HUES48 (cell line): ENCODE data around the gene BMPR1A.
A peak's percentile ranks its signal among the peaks of the same experiment; 100 is the strongest.

Experiments
- H3K27ac ChIP-seq: one replicate; pipeline ENCODE4 v1.7.0; 2013; ENCODE audit warnings: low read depth, low read length, inconsistent platforms
- H3K27me3 ChIP-seq: 2 replicates; pipeline ENCODE4 v1.6.1; 2013; ENCODE audit warnings: mild to moderate bottlenecking, low read length; ENCODE audit not compliant: control insufficient read depth, insufficient read depth
- H3K36me3 ChIP-seq: 2 replicates; pipeline ENCODE4 v1.6.1; 2013; ENCODE audit warnings: low read length; ENCODE audit not compliant: control insufficient read depth, insufficient read depth
- H3K4me1 ChIP-seq: 2 replicates; pipeline ENCODE4 v1.6.1; 2013; ENCODE audit warnings: mild to moderate bottlenecking, low read length; ENCODE audit not compliant: control insufficient read depth, insufficient read depth
- H3K4me3 ChIP-seq: 2 replicates; pipeline ENCODE4 v1.5.1; 2013; ENCODE audit warnings: mild to moderate bottlenecking, low read depth, low read length
- H3K9ac ChIP-seq: 2 replicates; pipeline ENCODE4 v1.6.1; 2013; ENCODE audit warnings: mild to moderate bottlenecking, low read depth, low read length, moderate library complexity
- H3K9me3 ChIP-seq: 2 replicates; pipeline ENCODE4 v1.6.1; 2013; ENCODE audit warnings: low read length; ENCODE audit not compliant: control insufficient read depth, insufficient read depth

Gene BMPR1A

GRCh38 chr10:86957471-86958115 lies 201.2 kb downstream of the BMPR1A start, which contains the start of gene MMRN2:
Gene MMRN2 (minus strand): TSS chr10:86957615. CDS start chr10:86957541, 74 bp downstream.
- no peak within 1 kb of the TSS for H3K9ac ChIP-seq
- no peaks in the 10 kb centered on the region for H3K36me3 ChIP-seq
- no peak within 1 kb of the TSS for H3K4me3 ChIP-seq
- H3K27me3 ChIP-seq, result no peaks in the 10 kb centered on the region
- H3K27ac ChIP-seq, result no peak within 1 kb of the TSS
- H3K4me1 ChIP-seq, result peaks cover 45% of the 10 kb centered on the region
- no peaks in the 10 kb centered on the region; the same call in 1 of the 2 replicates for H3K9me3 ChIP-seq

DNA sequence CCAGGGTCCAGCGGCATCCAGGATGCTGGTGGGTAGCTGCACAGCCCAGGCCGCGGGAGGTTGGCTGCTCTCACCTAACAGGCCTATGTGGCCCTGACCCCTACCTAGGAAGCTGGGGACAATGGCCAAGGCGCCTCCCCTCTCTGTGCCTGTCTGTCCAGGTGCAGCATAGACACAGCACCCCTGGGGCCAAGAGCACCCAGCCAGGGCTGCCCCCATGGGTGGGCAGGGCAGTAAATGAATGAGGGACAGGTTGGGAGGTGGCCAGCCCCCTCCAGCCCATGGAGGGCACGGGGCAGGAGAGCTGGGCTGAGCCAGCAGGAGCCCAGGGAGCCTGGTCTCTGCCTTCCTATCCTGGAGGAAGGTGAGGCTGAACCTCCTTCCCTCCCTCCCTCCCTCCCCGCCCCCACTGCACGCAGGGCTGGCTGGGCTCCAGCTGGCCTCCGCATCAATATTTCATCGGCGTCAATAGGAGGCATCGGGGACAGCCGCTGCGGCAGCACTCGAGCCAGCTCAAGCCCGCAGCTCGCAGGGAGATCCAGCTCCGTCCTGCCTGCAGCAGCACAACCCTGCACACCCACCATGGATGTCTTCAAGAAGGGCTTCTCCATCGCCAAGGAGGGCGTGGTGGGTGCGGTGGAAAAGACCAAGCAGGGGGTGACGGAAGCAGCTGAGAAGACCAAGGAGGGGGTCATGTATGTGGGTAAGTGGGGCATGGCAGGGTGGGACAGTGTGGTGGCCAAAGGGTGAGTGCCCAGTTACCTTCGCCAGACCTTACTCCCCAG lies 201.9 kb downstream of the BMPR1A start, which contains the start of gene SNCG:
TSS of gene SNCG (plus strand) at position 484 of the 785 bp plus-strand sequence. CDS start at position 583, 99 bp downstream.
- Histone ChIP-seq H3K4me3 (no peak within 1 kb of the TSS), H3K36me3 (no peaks in the 10 kb centered on the region), H3K9me3 (no peaks in the 10 kb centered on the region), H3K27ac (peak within 1 kb of the TSS; percentile 31), H3K9ac (no peak within 1 kb of the TSS), H3K27me3 (no peaks in the 10 kb centered on the region), H3K4me1 (peaks cover 45% of the 10 kb centered on the region)

DNA sequence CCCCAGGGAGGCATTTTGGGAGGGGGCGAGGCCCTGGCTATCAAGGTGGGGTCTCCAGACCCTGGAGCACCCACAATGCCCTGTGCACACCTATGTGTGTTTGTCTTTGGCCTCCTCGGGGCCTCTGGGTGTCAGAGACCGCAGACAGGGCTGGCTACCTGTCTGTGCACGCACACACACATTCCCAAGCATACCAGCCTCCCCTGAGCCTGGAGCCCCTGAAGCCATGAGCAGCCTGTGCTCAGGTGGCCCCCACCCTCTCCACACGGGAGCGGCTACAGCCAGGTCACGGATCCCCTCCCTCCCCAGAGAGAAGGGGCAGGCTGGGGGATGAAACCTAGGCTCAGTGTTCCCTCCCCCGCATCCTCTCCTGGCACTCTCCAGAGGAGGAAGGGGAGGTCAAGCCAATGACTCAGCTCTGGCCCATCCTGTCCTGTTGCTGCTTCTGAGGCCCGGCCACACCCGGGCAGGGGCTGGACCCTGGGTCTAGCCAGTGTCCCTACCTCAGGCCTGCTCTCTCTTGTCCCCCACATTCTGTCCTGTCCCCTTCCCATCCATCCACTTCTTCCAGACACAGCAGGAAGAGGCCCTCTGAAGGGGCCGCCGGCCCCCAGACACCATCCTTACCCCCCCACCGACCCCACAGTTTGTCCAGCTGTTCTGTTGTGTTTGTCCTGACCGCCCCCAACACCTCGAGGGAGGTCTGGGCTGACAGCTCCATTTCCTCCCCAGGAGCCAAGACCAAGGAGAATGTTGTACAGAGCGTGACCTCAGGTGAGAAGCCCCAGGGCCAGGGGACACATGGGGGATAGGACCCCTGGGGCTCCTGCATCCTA lies 202.7 kb downstream of the BMPR1A start:
- Histone ChIP-seq H3K27me3 (no peaks in the 10 kb centered on the region), H3K9ac (no peak overlapping the region), H3K4me1 (peaks cover 38% of the 10 kb centered on the region), H3K27ac (peak overlapping the region; percentile 31), H3K9me3 (no peaks in the 10 kb centered on the region), H3K4me3 (no peak overlapping the region), H3K36me3 (no peaks in the 10 kb centered on the region)

DNA sequence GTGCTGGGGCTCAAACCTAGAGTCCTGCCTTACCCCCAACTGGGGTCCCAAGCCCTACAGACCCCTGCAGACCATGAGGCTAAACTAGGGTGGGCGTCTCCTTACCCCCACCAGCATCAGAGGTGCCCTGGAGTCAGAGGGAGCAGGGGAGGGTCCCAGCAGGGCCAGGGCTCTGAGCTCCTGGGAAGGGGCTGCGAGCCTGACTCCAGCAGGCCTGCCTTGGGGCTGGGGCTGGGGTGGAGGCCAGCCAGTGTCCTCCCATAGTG lies 203.3 kb downstream of the BMPR1A start:
- Histone ChIP-seq H3K4me1 (peaks cover 34% of the 10 kb centered on the region), H3K4me3 (no peak overlapping the region), H3K9me3 (no peaks in the 10 kb centered on the region), H3K27me3 (no peaks in the 10 kb centered on the region), H3K9ac (no peak overlapping the region), H3K36me3 (no peaks in the 10 kb centered on the region), H3K27ac (peak overlapping the region; percentile 31)

DNA sequence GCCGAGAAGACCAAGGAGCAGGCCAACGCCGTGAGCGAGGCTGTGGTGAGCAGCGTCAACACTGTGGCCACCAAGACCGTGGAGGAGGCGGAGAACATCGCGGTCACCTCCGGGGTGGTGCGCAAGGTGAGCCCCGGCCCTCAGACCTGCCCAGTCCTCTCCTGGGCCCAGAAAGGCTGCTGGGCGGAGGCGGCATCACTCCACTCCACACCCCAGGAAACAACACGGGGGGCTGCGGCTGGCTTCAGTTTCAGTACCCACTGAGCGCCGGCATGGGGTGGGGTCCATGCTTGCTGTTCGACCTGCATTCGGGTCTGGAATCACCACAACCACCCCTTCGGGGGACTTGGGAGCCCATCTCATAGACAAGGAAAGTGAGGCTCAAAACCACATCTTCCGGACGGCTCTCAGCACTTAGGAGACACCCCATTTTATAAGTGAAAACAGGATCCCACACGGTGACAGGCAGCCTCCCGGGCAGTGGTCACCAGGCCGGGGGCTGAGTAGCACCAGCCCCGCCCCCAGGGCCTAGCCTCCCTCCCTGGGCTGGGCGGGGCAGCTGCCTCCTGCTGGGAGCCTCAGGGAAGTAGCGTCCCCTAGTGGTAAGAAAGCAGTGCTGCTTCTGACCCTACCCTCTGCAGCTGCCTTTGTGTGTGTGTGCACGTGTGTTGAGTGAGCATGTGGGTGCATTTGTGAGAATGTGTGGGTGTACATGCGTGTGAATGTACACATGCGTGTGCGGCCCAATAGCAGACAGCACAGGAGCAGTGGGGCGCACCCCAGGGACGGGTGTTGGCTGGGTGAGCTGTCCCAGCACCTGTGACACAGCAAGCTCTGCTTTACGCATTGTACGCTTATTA lies 203.8 kb downstream of the BMPR1A start:
- Histone ChIP-seq H3K4me1 (peaks cover 28% of the 10 kb centered on the region), H3K9me3 (no peaks in the 10 kb centered on the region), H3K4me3 (no peak overlapping the region), H3K9ac (peak overlapping the region; percentile 19), H3K27me3 (no peaks in the 10 kb centered on the region), H3K27ac (no peak overlapping the region), H3K36me3 (no peaks in the 10 kb centered on the region)

GRCh38 chr10:86960863-86961434 lies 204.5 kb downstream of the BMPR1A start:
- no peaks in the 10 kb centered on the region for H3K9me3 ChIP-seq
- no peak overlapping the region for H3K27ac ChIP-seq
- H3K27me3 ChIP-seq, result no peaks in the 10 kb centered on the region
- peak overlapping the region; percentile 19 for H3K9ac ChIP-seq
- H3K36me3 ChIP-seq, result no peaks in the 10 kb centered on the region
- no peak overlapping the region for H3K4me3 ChIP-seq
- peaks cover 22% of the 10 kb centered on the region for H3K4me1 ChIP-seq

GRCh38 chr10:86961481-86962091 lies 205.2 kb downstream of the BMPR1A start:
- Histone ChIP-seq H3K4me3 (no peak overlapping the region), H3K27me3 (no peaks in the 10 kb centered on the region), H3K27ac (no peak overlapping the region)

DNA sequence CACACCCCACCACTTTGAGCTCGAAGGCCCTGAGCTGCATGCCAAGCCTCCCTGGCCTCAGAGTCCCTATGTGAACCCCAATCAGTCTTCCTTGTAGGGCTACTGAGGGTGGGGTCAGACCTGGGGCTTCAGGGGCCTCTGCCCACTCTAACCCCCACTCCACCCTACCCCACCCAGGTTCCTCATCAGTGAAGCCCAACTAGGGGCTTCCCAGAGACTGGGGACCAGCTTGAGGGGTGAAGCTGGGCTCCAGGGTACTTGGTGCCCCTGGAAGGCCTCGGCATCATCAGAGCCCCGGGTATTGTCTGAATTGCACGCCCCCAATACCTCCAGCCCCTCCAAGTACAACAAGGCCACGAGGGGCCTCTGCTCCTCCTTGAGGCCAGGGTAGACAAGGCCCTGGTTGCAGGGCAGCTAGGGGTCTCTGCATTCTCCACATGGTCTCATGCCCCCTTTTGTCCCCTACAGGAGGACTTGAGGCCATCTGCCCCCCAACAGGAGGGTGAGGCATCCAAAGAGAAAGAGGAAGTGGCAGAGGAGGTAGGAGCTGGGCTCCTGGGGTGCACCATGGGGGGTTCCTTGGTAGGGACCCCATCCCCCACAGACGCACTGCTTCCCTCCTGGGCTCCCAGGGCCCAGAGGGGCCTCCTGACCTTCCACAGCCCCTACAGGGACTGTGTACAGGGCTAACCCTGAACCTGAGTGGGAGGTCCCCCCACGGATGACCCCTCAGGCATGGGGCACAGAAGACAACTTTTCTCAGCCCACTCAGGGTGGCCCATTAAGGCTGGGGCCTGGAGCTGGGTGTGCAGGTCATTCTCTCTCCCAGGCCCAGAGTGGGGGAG lies 205.9 kb downstream of the BMPR1A start:
- H3K4me1 ChIP-seq, result peaks cover 30% of the 10 kb centered on the region

More at GRCh38 chr10:86961481-86962091, 205.2 kb downstream of the BMPR1A start:
- Histone ChIP-seq H3K9ac (no peak overlapping the region), H3K36me3 (no peaks in the 10 kb centered on the region), H3K4me1 (peaks cover 24% of the 10 kb centered on the region), H3K9me3 (no peaks in the 10 kb centered on the region)

DNA sequence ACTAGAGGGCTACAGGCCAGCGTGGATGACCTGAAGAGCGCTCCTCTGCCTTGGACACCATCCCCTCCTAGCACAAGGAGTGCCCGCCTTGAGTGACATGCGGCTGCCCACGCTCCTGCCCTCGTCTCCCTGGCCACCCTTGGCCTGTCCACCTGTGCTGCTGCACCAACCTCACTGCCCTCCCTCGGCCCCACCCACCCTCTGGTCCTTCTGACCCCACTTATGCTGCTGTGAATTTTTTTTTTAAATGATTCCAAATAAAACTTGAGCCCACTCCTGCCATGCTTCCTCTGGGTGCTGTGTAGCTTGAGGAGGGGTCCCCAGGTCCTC lies 206.5 kb downstream of the BMPR1A start:
- Histone ChIP-seq H3K9ac (no peak overlapping the region), H3K9me3 (no peaks in the 10 kb centered on the region), H3K27me3 (no peaks in the 10 kb centered on the region), H3K4me1 (peaks cover 32% of the 10 kb centered on the region), H3K36me3 (no peaks in the 10 kb centered on the region), H3K4me3 (no peak overlapping the region), H3K27ac (no peak overlapping the region)

More for the DNA sequence above, 205.9 kb downstream of the BMPR1A start:
- Histone ChIP-seq H3K36me3 (no peaks in the 10 kb centered on the region), H3K27ac (no peak overlapping the region), H3K9me3 (no peaks in the 10 kb centered on the region), H3K27me3 (no peaks in the 10 kb centered on the region), H3K4me3 (no peak overlapping the region), H3K9ac (no peak overlapping the region)
